Gastroesophageal sphincter (tissue), 4 donors: ENCODE data around the gene DNAL1. TPM values are rescaled to one million over a fixed set of nuclear protein-coding genes. Genes with fewer than 3 reads are reported as not detected.
A peak's percentile ranks its signal among the peaks of the same experiment; 100 is the strongest.

Experiments
- ATAC-seq: fragments of 150-250 bp; one replicate; pipeline ENCODE4 v1.9.1; 2016; ENCODE audit warnings: mild to moderate bottlenecking, moderate library complexity
- H3K27ac ChIP-seq, 4 donors: fragments of 200-600 bp; sonication (generic) in 3 of 4; 1 replicate in 3 of 4; 2 replicates in 1 of 4; pipeline ENCODE4 v1.5.1; 2016 to 2019
- H3K27me3 ChIP-seq: fragments of 200-600 bp; sonication (generic); one replicate; pipeline ENCODE4 v1.5.1; 2019
- H3K36me3 ChIP-seq, 2 donors: fragments of 200-600 bp; sonication (generic); one replicate each; pipeline ENCODE4 v1.5.1; 2019; ENCODE audit warnings: control low read depth in 1 of 2
- H3K4me1 ChIP-seq, 3 donors: fragments of 200-600 bp; sonication (generic); 1 replicate in 2 of 3; 2 replicates in 1 of 3; pipeline ENCODE4 v1.5.1; 2016 to 2019; ENCODE audit warnings: control low read depth in 2 of 3
- H3K4me3 ChIP-seq, 2 donors: fragments of 200-600 bp; sonication (generic); one replicate each; pipeline ENCODE4 v1.5.1; 2019; ENCODE audit warnings: mild to moderate bottlenecking in 1 of 2, moderate library complexity in 1 of 2
- H3K9me3 ChIP-seq, 3 donors: fragments of 200-600 bp; sonication (generic); one replicate each; pipeline ENCODE4 v1.5.1; 2017 to 2019; ENCODE audit warnings: control low read depth in 2 of 3
- EP300 ChIP-seq: sonication (generic); formaldehyde crosslinking; IDR thresholded peaks from one replicate; pipeline ENCODE4 v1.6.1; 2017; ENCODE audit warnings: antibody characterized with exemption, mild to moderate bottlenecking
- POLR2A ChIP-seq, 2 donors: fragments of 450-650 bp; IDR thresholded peaks; one replicate each; pipeline ENCODE4 v1.6.1; 2017; ENCODE audit warnings: antibody characterized with exemption in 2 of 2, mild to moderate bottlenecking in 2 of 2, moderate library complexity in 1 of 2
- POLR2AphosphoS5 ChIP-seq: sonication (generic); formaldehyde crosslinking; IDR thresholded peaks from one replicate; pipeline ENCODE4 v1.6.1; 2017; ENCODE audit warnings: antibody characterized with exemption
- WGBS, 2 donors: methylation state at CpG; one replicate each; pipeline ENCODE4 v1.1.5; 2018; ENCODE audit warnings: low coverage in 1 of 2; 5-methylcytosine and 5-hydroxymethylcytosine counted together
- total RNA-seq, 4 donors: library from RNA; depleted of rRNA; stranded (reverse); fragments of >200 nt; gene quantifications; one replicate each; pipeline ENCODE4 v1.1.0, GENCODE V29; 2016
- TF ChIP-seq, protein P1 (sequence below), 4 experiments: fragments of 200-600 bp in 2 of 4; fragments of 450-650 bp in 2 of 4; sonication (generic) in 1 of 4; IDR thresholded peaks; one replicate each; pipeline ENCODE4 v1.5.1; 2017 to 2019; ENCODE audit warnings: antibody characterized with exemption in 4 of 4, mild to moderate bottlenecking in 2 of 4, moderate library complexity in 2 of 4

The DNAL1 gene
- total RNA-seq, 4 donors from 2014 or later = 8.9 to 18.2 (median 10.4) TPM

DNA sequence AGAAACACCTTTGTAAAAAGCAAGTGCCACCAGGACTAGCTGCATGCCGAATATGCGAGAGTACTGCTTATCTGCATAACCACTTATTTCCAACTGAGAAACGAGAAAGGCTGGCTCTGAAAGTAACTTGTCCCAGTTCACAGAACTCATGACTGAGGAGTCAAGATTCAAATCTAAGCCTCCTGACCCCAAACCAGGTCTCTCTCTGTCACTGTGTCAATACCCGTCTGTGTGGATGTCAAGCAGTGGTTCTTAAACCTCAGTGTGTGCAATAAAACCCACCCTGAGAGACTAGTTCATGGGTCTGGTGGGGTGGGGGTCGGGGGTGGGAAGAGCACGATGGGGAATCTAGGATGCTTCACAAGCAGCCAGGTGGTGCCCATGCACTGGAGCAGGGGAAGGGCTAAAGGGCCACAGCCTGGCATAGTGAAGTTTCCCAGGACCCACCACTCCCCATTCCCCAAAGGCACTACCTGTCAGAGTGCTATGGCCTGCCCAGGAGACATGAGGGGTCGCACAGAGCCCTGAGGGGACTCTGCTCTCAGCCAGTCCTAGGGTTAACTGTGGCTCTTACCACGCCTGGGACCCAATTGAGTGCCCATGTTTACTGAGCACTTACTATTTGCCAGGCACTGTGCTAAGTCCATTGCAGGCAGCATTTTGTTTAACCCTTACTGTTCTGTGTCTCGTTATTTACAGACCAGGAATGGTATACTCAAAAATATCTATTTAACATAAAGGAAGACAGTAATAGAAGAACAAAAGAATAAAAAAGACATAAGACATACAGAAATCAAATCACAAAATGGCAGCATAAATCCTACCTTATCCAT is 102.8 kb downstream of the DNAL1 start:
- no peak for ATAC-seq
- 62% methylated on average over 6 of the region's 9 CpGs; no CpG with 5 or more reads in 1 of the 2 donors for WGBS, 2 donors
- Histone ChIP-seq H3K27me3 (no peaks in the 10 kb centered on the region), H3K9me3 (no peaks in the 10 kb centered on the region), H3K4me1 (peaks cover 38 to 100% (median 82%) of the 10 kb centered on the region in 3 donors), H3K27ac (peak overlapping the region in 3 of 4 donors; percentile 61 to 100 (median 86)), H3K4me3 (no peak overlapping the region), H3K36me3 (no peaks in the 10 kb centered on the region)
- TF ChIP-seq, protein P1, sequence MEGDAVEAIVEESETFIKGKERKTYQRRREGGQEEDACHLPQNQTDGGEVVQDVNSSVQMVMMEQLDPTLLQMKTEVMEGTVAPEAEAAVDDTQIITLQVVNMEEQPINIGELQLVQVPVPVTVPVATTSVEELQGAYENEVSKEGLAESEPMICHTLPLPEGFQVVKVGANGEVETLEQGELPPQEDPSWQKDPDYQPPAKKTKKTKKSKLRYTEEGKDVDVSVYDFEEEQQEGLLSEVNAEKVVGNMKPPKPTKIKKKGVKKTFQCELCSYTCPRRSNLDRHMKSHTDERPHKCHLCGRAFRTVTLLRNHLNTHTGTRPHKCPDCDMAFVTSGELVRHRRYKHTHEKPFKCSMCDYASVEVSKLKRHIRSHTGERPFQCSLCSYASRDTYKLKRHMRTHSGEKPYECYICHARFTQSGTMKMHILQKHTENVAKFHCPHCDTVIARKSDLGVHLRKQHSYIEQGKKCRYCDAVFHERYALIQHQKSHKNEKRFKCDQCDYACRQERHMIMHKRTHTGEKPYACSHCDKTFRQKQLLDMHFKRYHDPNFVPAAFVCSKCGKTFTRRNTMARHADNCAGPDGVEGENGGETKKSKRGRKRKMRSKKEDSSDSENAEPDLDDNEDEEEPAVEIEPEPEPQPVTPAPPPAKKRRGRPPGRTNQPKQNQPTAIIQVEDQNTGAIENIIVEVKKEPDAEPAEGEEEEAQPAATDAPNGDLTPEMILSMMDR (IDR thresholded peaks at IDR 0.05) = no peak
- no peak for TF ChIP-seq EP300
- no peak for TF ChIP-seq POLR2A (IDR thresholded peaks at IDR 0.05)
- TF ChIP-seq POLR2AphosphoS5 = no peak

- 30 to 50% methylated on average over 4 to 6 of the region's 6 CpGs for WGBS, 2 donors
- Histone ChIP-seq H3K9me3 (no peaks in the 10 kb centered on the region), H3K4me1 (peaks cover 48 to 100% (median 82%) of the 10 kb centered on the region in 3 donors), H3K4me3 (no peak overlapping the region), H3K27ac (peak overlapping the region in 3 of 4 donors; percentile 16 to 100 (median 98)), H3K36me3 (no peaks in the 10 kb centered on the region), H3K27me3 (no peaks in the 10 kb centered on the region)
- TF ChIP-seq, protein P1 (IDR thresholded peaks at IDR 0.05) = no peak
- no peak for TF ChIP-seq POLR2AphosphoS5
- no peak for TF ChIP-seq POLR2A (IDR thresholded peaks at IDR 0.05)
- TF ChIP-seq EP300 = no peak
- no peak for ATAC-seq
Observed at GRCh38 chr14:73748858-73749357, 104.1 kb downstream of the DNAL1 start.

GRCh38 chr14:73749706-73750530 is 105.1 kb downstream of the DNAL1 start:
- no peaks in the 10 kb centered on the region for H3K27me3 ChIP-seq
- no peaks in the 10 kb centered on the region for H3K9me3 ChIP-seq
- H3K36me3 ChIP-seq = no peaks in the 10 kb centered on the region
- no peak overlapping the region for H3K4me3 ChIP-seq
- no peak for ATAC-seq
- WGBS, 2 donors = 27 to 40% methylated on average over 5 to 8 of the region's 11 CpGs
- TF ChIP-seq POLR2AphosphoS5 (no peak), EP300 (no peak), POLR2A (IDR thresholded peaks at IDR 0.05) (no peak)
- TF ChIP-seq, protein P1 (IDR thresholded peaks at IDR 0.05) = no peak
- H3K27ac ChIP-seq = peak overlapping the region; percentile 75 to 100 (median 98)
- peaks cover 50 to 100% (median 81%) of the 10 kb centered on the region in 3 donors for H3K4me1 ChIP-seq

- Histone ChIP-seq H3K4me1 (peaks cover 51 to 100% (median 81%) of the 10 kb centered on the region in 3 donors), H3K27me3 (no peaks in the 10 kb centered on the region), H3K36me3 (no peaks in the 10 kb centered on the region), H3K27ac (peak overlapping the region; percentile 75 to 100 (median 98)), H3K9me3 (no peaks in the 10 kb centered on the region), H3K4me3 (no peak overlapping the region)
- whole genome bisulfite sequencing, 2 donors = 0 to 10% methylated on average over 2 to 3 of the region's 3 CpGs
- TF ChIP-seq, protein P1 (IDR thresholded peaks at IDR 0.05) = no peak
- TF ChIP-seq POLR2A (IDR thresholded peaks at IDR 0.05) (no peak), POLR2AphosphoS5 (peak; percentile 10)
- ATAC-seq = no peak
Observed at GRCh38 chr14:73750531-73750901, 105.7 kb downstream of the DNAL1 start.
